ENCODE results near the gene TTC28.

Gene TTC28

GRCh38 chr22:28031383-28031922 lies 648.2 kb downstream of the TTC28 start:
- DNase-seq = no peak

- no peak for DNase-seq
Measured at GRCh38 chr22:28030473-28030872, 649.2 kb downstream of the TTC28 start.

- DNase-seq = peak in 1 of 2 experiments; percentile 17
Measured at GRCh38 chr22:28029956-28030355, 649.7 kb downstream of the TTC28 start.

GRCh38 chr22:28029201-28029948 lies 650.3 kb downstream of the TTC28 start:
- DNase-seq = peak; percentile 13 to 50

- DNase-seq = no peak
Measured at GRCh38 chr22:28027453-28028448, 651.9 kb downstream of the TTC28 start.

GRCh38 chr22:28025866-28026575 lies 653.6 kb downstream of the TTC28 start:
- DNase-seq = no peak

- DNase-seq = no peak
Measured at GRCh38 chr22:28025333-28025732, 654.3 kb downstream of the TTC28 start.

- no peak for DNase-seq
Measured at GRCh38 chr22:28024422-28024888, 655.2 kb downstream of the TTC28 start.

GRCh38 chr22:28023774-28024173 lies 655.9 kb downstream of the TTC28 start:
- DNase-seq = no peak

GRCh38 chr22:28023036-28023435 lies 656.6 kb downstream of the TTC28 start:
- no peak for DNase-seq

GRCh38 chr22:28021998-28022660 lies 657.5 kb downstream of the TTC28 start:
- no peak for DNase-seq

GRCh38 chr22:28021116-28021997 lies 658.3 kb downstream of the TTC28 start:
- no peak for DNase-seq

GRCh38 chr22:28019881-28020861 lies 659.5 kb downstream of the TTC28 start:
- peak in 1 of 2 experiments; percentile 20 for DNase-seq

GRCh38 chr22:28019360-28019759 lies 660.3 kb downstream of the TTC28 start:
- no peak for DNase-seq

- DNase-seq = no peak
Measured at GRCh38 chr22:28018461-28018927, 661.1 kb downstream of the TTC28 start.

- DNase-seq = no peak
Measured at GRCh38 chr22:28017859-28018258, 661.8 kb downstream of the TTC28 start.

GRCh38 chr22:28017558-28017820 lies 662.2 kb downstream of the TTC28 start:
- DNase-seq = no peak

- DNase-seq = no peak
Measured at GRCh38 chr22:28016781-28017557, 662.7 kb downstream of the TTC28 start.

Data from NCI-H1930 (cell line).